Gastrocnemius medialis (tissue), 4 donors: ENCODE results near the gene NBPF1.

Experiments
- CTCF ChIP-seq, 5 experiments: fragments of 450-650 bp in 3 of 5; fragments of 200-600 bp in 2 of 5; sonication (generic) in 2 of 5; IDR thresholded peaks in 4 of 5; conservative IDR thresholded peaks in 1 of 5; 1 replicate in 4 of 5; 2 replicates in 1 of 5; pipeline ENCODE4 v1.5.1; 2016 to 2019; ENCODE audit warnings: antibody characterized with exemption in 5 of 5, mild to moderate bottlenecking in 3 of 5, moderate library complexity in 3 of 5
- POLR2A ChIP-seq, 2 donors: fragments of 450-650 bp; IDR thresholded peaks; one replicate each; pipeline ENCODE4 v1.6.1; 2017; ENCODE audit warnings: antibody characterized with exemption in 2 of 2, mild to moderate bottlenecking in 2 of 2, moderate library complexity in 2 of 2

DNA sequence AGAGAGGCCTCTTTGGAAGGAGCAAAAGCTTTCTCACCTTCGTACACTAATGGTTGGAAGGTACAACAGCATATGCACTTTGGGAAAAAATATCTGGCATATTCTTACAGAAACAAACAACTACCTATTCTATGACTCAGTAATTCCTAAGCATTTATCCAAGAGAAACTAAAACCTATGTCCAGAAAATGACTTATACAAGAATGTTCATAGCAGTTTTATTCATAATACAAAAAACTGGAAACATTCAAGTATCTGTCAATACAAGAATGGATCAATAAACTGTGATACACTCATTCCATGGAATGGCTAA lies 8.2 kb downstream of the NBPF1 start:
- TF ChIP-seq CTCF (IDR thresholded peaks at IDR 0.05 in 4 of 5, conservative IDR thresholded peaks at IDR 0.05 in 1 of 5) (no peak), POLR2A (IDR thresholded peaks at IDR 0.05) (no peak)
